Measurements from ENCODE around the gene FKBP10. TPM values are rescaled to one million over a fixed set of nuclear protein-coding genes. Genes with fewer than 3 reads are reported as not detected.
"Not testable (repeated sequence)": the region's sequence is repeated elsewhere in the genome, so short reads cannot be mapped to it uniquely, and the experiment has no call there.

Gene FKBP10
- total and polyA plus RNA-seq, 2 experiments from 2014 or later, result 113 to 336 TPM

DNA sequence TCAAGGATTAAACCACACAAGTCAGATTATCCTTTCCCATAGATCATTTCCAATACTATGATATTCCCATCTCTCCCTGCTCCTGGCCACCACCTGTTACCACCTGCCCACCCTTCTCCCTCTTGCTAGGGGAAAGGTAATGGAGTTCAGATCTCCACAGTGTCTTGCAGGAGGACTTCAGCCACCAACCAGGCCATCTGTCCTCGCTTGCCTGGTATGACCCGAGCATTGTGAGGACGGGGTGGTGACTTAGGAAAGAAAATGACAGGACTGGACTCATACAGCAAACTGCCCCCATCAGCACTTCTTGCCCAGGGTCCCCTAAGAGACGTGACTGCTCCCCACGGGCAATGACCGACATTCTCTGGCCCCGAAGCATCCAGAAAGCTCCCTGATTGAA is 10.8 kb downstream of the FKBP10 start:
- Histone ChIP-seq H3K27me3 (no peaks in the 10 kb centered on the region), H3K9me3 (ENCODE audit: low read depth) (no peaks in the 10 kb centered on the region), H3K4me1 (ENCODE audit: low read depth) (no peaks in the 10 kb centered on the region), H3K36me3 (peaks cover 18% of the 10 kb centered on the region), H3K4me3 (no peak overlapping the region), H3K27ac (peak overlapping the region; percentile 47)
- TF ChIP-seq, protein P1, sequence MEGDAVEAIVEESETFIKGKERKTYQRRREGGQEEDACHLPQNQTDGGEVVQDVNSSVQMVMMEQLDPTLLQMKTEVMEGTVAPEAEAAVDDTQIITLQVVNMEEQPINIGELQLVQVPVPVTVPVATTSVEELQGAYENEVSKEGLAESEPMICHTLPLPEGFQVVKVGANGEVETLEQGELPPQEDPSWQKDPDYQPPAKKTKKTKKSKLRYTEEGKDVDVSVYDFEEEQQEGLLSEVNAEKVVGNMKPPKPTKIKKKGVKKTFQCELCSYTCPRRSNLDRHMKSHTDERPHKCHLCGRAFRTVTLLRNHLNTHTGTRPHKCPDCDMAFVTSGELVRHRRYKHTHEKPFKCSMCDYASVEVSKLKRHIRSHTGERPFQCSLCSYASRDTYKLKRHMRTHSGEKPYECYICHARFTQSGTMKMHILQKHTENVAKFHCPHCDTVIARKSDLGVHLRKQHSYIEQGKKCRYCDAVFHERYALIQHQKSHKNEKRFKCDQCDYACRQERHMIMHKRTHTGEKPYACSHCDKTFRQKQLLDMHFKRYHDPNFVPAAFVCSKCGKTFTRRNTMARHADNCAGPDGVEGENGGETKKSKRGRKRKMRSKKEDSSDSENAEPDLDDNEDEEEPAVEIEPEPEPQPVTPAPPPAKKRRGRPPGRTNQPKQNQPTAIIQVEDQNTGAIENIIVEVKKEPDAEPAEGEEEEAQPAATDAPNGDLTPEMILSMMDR (IDR thresholded peaks at IDR 0.05; ENCODE audit: low read depth, low read length), result no peak
- DNase-seq (ENCODE audit: low read depth in 1 of 2, low spot score in 1 of 2), result no peak

DNA sequence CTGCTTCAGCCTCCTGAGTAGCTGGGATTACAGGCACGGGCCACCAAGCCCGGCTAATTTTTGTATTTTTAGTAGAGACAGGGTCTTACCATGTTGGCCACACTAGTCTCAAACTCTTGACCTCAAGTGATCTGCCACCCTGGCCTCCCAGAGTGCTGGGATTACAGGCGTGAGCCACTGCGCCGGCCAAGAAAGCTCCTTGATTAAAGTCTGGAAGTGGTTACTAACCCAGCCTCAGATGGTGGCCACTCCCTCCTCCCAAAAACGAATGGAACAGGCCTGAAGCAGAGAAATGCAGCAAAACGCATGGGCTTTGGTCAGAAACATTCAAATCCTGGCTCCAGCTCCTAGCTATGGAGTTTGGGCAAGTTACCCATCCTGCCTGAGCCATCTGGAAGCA is 11.3 kb downstream of the FKBP10 start:
- Histone ChIP-seq H3K36me3 (peaks cover 21% of the 10 kb centered on the region), H3K4me1 (ENCODE audit: low read depth) (no peaks in the 10 kb centered on the region), H3K4me3 (no peak overlapping the region), H3K9me3 (ENCODE audit: low read depth) (no peaks in the 10 kb centered on the region), H3K27ac (peak overlapping the region; percentile 39), H3K27me3 (no peaks in the 10 kb centered on the region)
- DNase-seq (ENCODE audit: low read depth in 1 of 2, low spot score in 1 of 2), result no peak
- TF ChIP-seq, protein P1 (IDR thresholded peaks at IDR 0.05; ENCODE audit: low read depth, low read length), result no peak

DNA sequence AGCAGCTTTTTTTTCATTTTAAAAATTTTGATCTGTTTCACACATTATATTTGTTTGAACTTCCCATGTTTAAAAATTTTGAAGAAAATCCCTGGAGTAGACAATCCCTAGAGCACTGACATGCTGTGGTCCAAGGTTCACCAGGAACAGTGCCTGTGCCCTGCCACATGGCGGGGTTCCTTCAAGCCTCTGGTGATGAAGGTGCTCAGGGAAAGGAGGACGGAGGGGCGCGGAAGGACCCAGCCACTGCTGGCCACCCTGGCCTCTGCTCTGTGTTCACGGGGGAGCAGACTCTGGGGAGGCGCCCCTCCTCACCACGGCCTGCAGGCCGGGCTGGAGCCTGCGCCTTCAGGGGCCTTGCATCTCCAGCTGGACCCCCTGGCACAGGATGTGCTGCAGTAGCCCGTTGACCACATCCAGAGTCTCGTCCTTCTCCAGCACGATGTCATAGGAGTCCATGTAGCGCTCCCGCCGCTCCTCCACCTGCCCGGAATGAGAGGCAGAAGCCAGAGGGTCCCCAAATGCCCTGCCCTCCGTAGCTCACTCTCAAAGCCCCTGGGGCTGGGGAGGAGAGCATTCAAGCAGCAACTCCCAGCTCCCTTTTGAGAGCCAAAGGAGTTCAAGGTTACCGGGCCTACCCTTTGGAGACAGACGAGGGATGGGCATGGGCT is 12.5 kb downstream of the FKBP10 start:
- no peaks in the 10 kb centered on the region for H3K4me1 ChIP-seq (ENCODE audit: low read depth)
- H3K4me3 ChIP-seq, result no peak overlapping the region
- H3K27ac ChIP-seq, result no peak overlapping the region
- TF ChIP-seq, protein P1 (IDR thresholded peaks at IDR 0.05; ENCODE audit: low read depth, low read length), result no peak
- no peak for DNase-seq (ENCODE audit: low read depth in 1 of 2, low spot score in 1 of 2)
- no peaks in the 10 kb centered on the region for H3K9me3 ChIP-seq (ENCODE audit: low read depth)
- no peaks in the 10 kb centered on the region for H3K27me3 ChIP-seq
- peaks cover 26% of the 10 kb centered on the region for H3K36me3 ChIP-seq

DNA sequence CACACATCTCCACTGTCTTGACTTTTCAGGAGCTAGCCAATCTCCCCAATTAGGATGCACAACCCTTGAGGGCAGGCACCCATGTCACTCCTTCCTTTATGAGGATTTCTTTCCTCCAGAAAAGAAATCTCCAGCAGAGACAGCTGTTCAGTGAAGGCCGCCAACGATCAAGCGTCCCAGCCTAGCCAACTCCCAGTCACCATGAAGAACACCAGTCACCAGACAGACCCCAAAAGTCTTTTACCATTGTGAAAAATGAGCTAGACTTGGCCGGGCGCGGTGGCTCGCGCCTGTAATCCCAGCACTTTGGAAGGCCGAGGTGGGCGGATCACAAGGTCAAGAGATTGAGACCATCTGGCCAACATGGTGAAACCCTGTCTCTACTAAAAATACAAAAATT is 17.2 kb downstream of the FKBP10 start:
- H3K4me1 ChIP-seq (ENCODE audit: low read depth); H3K27ac ChIP-seq; DNase-seq (ENCODE audit: low read depth in 1 of 2, low spot score in 1 of 2); H3K27me3 ChIP-seq; H3K4me3 ChIP-seq; H3K9me3 ChIP-seq (ENCODE audit: low read depth): not testable (repeated sequence)
- peaks cover 45% of the 10 kb centered on the region for H3K36me3 ChIP-seq

DNA sequence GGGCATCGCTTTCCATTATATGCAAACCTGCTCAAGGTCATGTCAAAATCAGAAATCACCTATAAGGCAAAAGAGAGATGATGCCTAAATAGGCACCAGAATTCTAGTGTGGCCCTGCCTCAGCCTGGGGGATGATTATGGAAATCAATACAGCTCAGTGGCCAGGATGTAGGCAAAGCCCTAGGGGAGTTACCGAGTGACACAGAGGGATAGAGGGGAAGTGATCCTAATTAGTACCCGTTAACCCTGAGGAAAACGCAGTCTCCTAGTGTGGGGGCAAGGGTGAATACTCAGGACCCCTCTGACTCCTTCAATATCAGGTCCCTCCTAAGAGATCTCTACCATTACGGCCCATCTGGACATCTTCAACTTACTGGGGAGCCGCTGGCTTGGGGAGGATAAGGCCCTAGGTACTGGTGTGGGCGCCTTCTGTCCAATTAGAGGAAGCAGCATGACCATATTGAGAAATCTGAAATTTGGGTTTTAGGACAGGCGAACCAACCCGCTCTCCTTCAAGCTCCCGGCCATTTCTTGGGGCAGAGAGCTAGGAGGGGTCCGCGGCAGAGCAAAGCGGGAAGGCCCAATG is 22.5 kb downstream of the FKBP10 start:
- no peaks in the 10 kb centered on the region for H3K9me3 ChIP-seq (ENCODE audit: low read depth)
- H3K4me3 ChIP-seq, result peak overlapping the region; percentile 80
- H3K27me3 ChIP-seq, result no peaks in the 10 kb centered on the region
- peaks cover 7% of the 10 kb centered on the region for H3K4me1 ChIP-seq (ENCODE audit: low read depth)
- DNase-seq (ENCODE audit: low read depth in 1 of 2, low spot score in 1 of 2), result no peak
- TF ChIP-seq, protein P1 (IDR thresholded peaks at IDR 0.05; ENCODE audit: low read depth, low read length), result no peak
- peaks cover 19% of the 10 kb centered on the region for H3K36me3 ChIP-seq
- H3K27ac ChIP-seq, result no peak overlapping the region

DNA sequence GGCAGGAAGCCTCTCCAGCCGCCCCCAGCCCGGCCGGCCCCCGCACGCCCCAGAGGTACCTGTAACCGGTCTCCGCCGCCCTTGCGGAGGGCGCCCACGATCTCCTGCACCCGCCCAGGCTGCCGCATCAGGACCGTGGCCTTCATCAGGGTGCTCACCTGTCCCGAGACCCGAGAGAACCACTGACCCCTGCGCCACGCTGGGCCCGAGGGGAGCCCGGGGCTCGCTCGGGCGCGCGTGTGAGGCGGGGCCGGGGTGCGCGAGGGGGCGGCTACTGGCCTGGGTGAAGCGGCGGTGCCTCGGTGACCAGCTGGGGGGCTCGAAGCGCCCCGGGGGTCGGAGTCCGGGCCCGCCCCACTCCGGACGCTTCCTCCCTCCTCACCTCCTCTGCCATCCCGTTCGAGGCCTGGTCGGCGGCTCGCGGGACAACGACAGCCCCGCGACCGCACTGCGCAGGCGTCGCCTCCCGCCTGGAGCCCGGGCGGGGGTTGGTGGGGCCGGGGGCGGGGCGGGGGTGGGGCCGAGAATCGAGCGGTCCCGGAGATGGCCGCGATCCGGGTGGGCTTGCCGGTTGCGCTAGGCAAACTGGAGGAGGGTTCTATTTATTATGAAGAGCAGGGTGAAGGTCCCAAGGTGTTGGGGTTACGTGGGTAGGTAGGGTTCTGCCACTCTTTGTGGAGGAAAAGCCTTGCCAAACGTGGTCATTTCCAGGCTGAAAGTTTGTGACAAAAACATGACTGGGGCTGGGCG is 23.2 kb downstream of the FKBP10 start, which contains the start of gene NT5C3B:
Gene NT5C3B, minus strand, starts transcription at position 433 of the 750 bp plus-strand sequence. Its CDS starts 39 bp downstream, at position 394.
- H3K27me3 ChIP-seq, result no peaks in the 10 kb centered on the region
- peaks cover 13% of the 10 kb centered on the region for H3K36me3 ChIP-seq
- H3K4me1 ChIP-seq (ENCODE audit: low read depth), result peaks cover 7% of the 10 kb centered on the region
- TF ChIP-seq, protein P1 (IDR thresholded peaks at IDR 0.05; ENCODE audit: low read depth, low read length), result no peak
- H3K27ac ChIP-seq, result no peak within 1 kb of the TSS
- H3K4me3 ChIP-seq, result peak within 1 kb of the TSS; percentile 80
- peak; percentile 52 to 76 for DNase-seq (ENCODE audit: low read depth in 1 of 2, low spot score in 1 of 2)
- H3K9me3 ChIP-seq (ENCODE audit: low read depth), result no peaks in the 10 kb centered on the region
